ENCODE results near the gene COPS6. TPM values are rescaled to one million over a fixed set of nuclear protein-coding genes. Genes with fewer than 3 reads are reported as not detected.

COPS6 gene
- total and polyA plus RNA-seq, 2 donors, result 49.1 to 81.1 TPM

DNA sequence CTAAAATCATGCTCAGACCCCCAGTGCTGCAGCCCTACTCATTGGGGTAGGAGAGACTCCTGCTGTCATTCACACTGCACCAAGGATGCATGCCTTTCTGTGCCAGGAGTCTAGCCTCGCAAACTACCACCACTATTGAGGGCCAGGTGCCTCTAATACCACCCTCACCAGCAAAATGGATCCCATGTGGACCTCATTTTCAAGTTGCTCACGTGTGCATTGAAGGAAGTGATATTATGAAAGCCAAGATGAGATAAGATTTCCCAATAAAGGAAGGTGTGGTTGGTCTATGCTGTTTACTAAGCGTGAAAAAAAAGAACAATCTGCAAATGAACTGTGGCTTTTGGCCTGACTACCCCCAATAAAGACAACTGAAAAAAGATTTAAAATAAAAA is 52.8 kb downstream of the COPS6 start:
- Histone ChIP-seq H3K4me1 (ENCODE audit: control insufficient read depth in 2 of 2, insufficient read depth in 2 of 2, low read length in 2 of 2) (peaks cover 4 to 15% of the 10 kb centered on the region in 2 donors), H3K4me3 (ENCODE audit: low read length in 2 of 2) (no peak overlapping the region), H3K27ac (ENCODE audit: low read depth in 1 of 2, low read length in 1 of 2) (no peak overlapping the region), H3K27me3 (ENCODE audit: control insufficient read depth in 2 of 2, insufficient read depth in 1 of 2, low read length in 1 of 2) (no peaks in the 10 kb centered on the region), H3K9me3 (ENCODE audit: control insufficient read depth in 2 of 2, insufficient read depth in 1 of 2, low read length in 1 of 2) (no peaks in the 10 kb centered on the region), H3K36me3 (ENCODE audit: control insufficient read depth in 2 of 2, insufficient read depth in 2 of 2, low read length in 1 of 2) (no peaks in the 10 kb centered on the region)
- WGBS, result 65% methylated on average over 3 of the region's 3 CpGs
- no peak for DNase-seq (ENCODE audit: low read depth in 6 of 9, low spot score in 9 of 9)

Other genes starting within 250 kb of the COPS6 start
- gene OR2AE1, start 211.9 kb upstream of the COPS6 start, total RNA-seq, result not detected
- 0.07 TPM for gene OR2AE1, start 211.9 kb upstream of the COPS6 start, polyA plus RNA-seq
- gene TRIM4, start 169.4 kb upstream of the COPS6 start, total RNA-seq, result 21.6 TPM
- gene TRIM4, start 169.4 kb upstream of the COPS6 start, polyA plus RNA-seq, result 22.6 TPM
- gene GJC3, start 159.3 kb upstream of the COPS6 start, total RNA-seq, result 0.14 TPM
- 0.11 TPM for gene GJC3, start 159.3 kb upstream of the COPS6 start, polyA plus RNA-seq
- 0.76 TPM for gene AZGP1, start 112.9 kb upstream of the COPS6 start, total RNA-seq
- gene AZGP1, start 112.9 kb upstream of the COPS6 start, polyA plus RNA-seq, result 4.7 TPM
- gene ZKSCAN1, start 73.4 kb upstream of the COPS6 start, total RNA-seq, result 61.4 TPM
- 17.8 TPM for gene ZKSCAN1, start 73.4 kb upstream of the COPS6 start, polyA plus RNA-seq
- 10.8 TPM for gene ZSCAN21, start 39.2 kb upstream of the COPS6 start, total RNA-seq
- 8.3 TPM for gene ZSCAN21, start 39.2 kb upstream of the COPS6 start, polyA plus RNA-seq
- 25.9 TPM for gene ZNF3, start 7.2 kb upstream of the COPS6 start, total RNA-seq
- 20.1 TPM for gene ZNF3, start 7.2 kb upstream of the COPS6 start, polyA plus RNA-seq
- 231 TPM for gene MCM7, start 12.4 kb downstream of the COPS6 start, total RNA-seq
- 111 TPM for gene MCM7, start 12.4 kb downstream of the COPS6 start, polyA plus RNA-seq
- 12.7 TPM for gene AP4M1, start 12.7 kb downstream of the COPS6 start, total RNA-seq
- gene AP4M1, start 12.7 kb downstream of the COPS6 start, polyA plus RNA-seq, result 14.2 TPM
- 10.2 TPM for gene TAF6, start 30.4 kb downstream of the COPS6 start, total RNA-seq
- gene TAF6, start 30.4 kb downstream of the COPS6 start, polyA plus RNA-seq, result 25.7 TPM
- gene CNPY4, start 30.7 kb downstream of the COPS6 start, total RNA-seq, result 27.9 TPM
- gene CNPY4, start 30.7 kb downstream of the COPS6 start, polyA plus RNA-seq, result 19.0 TPM
- gene MBLAC1, start 38.0 kb downstream of the COPS6 start, total RNA-seq, result 3.1 TPM
- 2.0 TPM for gene MBLAC1, start 38.0 kb downstream of the COPS6 start, polyA plus RNA-seq
- gene LAMTOR4, start 59.9 kb downstream of the COPS6 start, total RNA-seq, result 142 TPM
- gene LAMTOR4, start 59.9 kb downstream of the COPS6 start, polyA plus RNA-seq, result 448 TPM
- 19.8 TPM for gene TRAPPC14, start 69.8 kb downstream of the COPS6 start, total RNA-seq
- 46.9 TPM for gene TRAPPC14, start 69.8 kb downstream of the COPS6 start, polyA plus RNA-seq
- 11.9 TPM for gene GAL3ST4, start 79.6 kb downstream of the COPS6 start, total RNA-seq
- gene GAL3ST4, start 79.6 kb downstream of the COPS6 start, polyA plus RNA-seq, result 12.8 TPM
- gene GPC2, start 88.4 kb downstream of the COPS6 start, total RNA-seq, result 11.2 TPM
- gene GPC2, start 88.4 kb downstream of the COPS6 start, polyA plus RNA-seq, result 8.5 TPM
- 59.1 TPM for gene STAG3, start 88.9 kb downstream of the COPS6 start, total RNA-seq
- 36.0 TPM for gene STAG3, start 88.9 kb downstream of the COPS6 start, polyA plus RNA-seq
- 52.3 TPM for gene PVRIG, start 131.0 kb downstream of the COPS6 start, total RNA-seq
- gene PVRIG, start 131.0 kb downstream of the COPS6 start, polyA plus RNA-seq, result 30.7 TPM
- not detected for gene SPDYE3, start 218.7 kb downstream of the COPS6 start, total RNA-seq
- gene SPDYE3, start 218.7 kb downstream of the COPS6 start, polyA plus RNA-seq, result 0.27 TPM